Erythroblast (primary cell): ENCODE measurements around the gene BACH2.
"Not testable (repeated sequence)": the region's sequence is repeated elsewhere in the genome, so short reads cannot be mapped to it uniquely, and the experiment has no call there.

Source experiments
- GATA1 ChIP-seq: IDR thresholded peaks from 2 replicates; pipeline ENCODE4 v1.6.1; 2011; ENCODE audit warnings: low read depth, mild to moderate bottlenecking, control low read depth, low read length, moderate library complexity
- POLR2A ChIP-seq: IDR thresholded peaks from 2 replicates; pipeline ENCODE4 v1.6.1; 2011; ENCODE audit warnings: mild to moderate bottlenecking, low read length

DNA sequence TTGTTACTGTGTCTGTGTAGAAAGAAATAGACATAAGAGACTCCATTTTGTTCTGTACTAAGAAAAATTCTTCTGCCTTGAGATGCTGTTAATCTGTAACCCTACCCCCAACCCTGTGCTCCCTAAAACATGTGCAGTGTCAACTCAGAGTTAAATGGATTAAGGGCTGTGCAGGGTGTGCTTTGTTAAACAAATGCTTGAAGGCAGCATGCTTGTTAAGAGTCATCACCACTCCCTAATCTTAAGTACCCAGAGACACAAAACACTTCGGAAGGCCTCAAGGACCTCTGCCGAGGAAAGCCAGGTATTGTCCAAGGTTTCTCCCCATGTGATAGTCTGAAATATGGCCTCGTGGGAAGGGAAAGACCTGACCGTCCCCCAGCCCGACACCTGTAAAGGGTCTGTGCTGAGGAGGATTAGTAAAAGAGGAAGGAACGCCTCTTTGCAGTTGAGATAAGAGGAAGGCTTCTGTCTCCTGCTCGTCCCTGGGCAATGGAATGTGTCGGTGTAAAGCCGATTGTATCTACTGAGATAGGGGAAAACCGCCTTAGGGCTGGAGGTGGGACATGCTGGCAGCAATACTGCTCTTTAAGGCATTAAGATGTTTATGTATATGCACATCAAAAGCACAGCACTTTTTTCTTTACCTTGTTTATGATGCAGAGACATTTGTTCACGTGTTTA is 405.7 kb downstream of the BACH2 start:
- not testable (repeated sequence) for TF ChIP-seq POLR2A, GATA1
